Fibroblast of skin of left quadriceps (primary cell): ENCODE measurements around the gene NCOA1.
"Not testable (repeated sequence)": the region's sequence is repeated elsewhere in the genome, so short reads cannot be mapped to it uniquely, and the experiment has no call there.

ENCODE experiments used
- DNase-seq, 2 experiments: peaks; one replicate each; pipeline ENCODE4 v3.0.0-alpha.2; 2013; ENCODE audit warnings: low read depth in 2 of 2

Gene NCOA1

GRCh38 chr2:24490690-24491541, at the start of gene NCOA1:
TSS of gene NCOA1 (plus strand) at chr2:24491254. CDS start at chr2:24658678, 167,424 bp downstream.
- DNase-seq, result peak; percentile 75 to 79

DNA sequence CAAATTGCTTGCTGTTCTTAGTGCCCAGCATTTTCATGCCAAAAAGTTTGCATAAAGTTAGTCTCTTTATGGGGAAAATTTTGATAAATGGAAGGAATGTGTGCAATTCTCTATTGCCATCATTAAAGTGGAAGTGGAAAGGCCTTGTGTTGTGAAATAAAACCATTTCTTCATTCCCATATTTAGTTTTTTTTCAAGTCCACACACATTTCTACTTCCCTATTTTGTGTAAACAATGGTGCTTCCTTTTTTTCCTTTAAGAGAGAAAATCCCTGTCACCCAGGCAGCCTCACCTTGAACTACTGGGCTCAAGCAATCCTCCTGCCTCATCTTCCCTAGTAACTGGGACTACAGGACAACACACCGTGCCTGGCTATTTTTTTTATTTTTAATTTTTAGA, 42.3 kb upstream of the NCOA1 start:
- DNase-seq, result no peak

- DNase-seq, result no peak
These were observed 41.7 kb upstream of the NCOA1 start for GRCh38 chr2:24449344-24449743.

- no peak for DNase-seq
These were observed 39.1 kb upstream of the NCOA1 start for GRCh38 chr2:24451805-24452501.

GRCh38 chr2:24452502-24452885, 38.6 kb upstream of the NCOA1 start:
- DNase-seq, result no peak

GRCh38 chr2:24453379-24454073, 37.5 kb upstream of the NCOA1 start:
- DNase-seq, result no peak

GRCh38 chr2:24454294-24454693, 36.8 kb upstream of the NCOA1 start:
- DNase-seq, result peak; percentile 60 to 63

DNA sequence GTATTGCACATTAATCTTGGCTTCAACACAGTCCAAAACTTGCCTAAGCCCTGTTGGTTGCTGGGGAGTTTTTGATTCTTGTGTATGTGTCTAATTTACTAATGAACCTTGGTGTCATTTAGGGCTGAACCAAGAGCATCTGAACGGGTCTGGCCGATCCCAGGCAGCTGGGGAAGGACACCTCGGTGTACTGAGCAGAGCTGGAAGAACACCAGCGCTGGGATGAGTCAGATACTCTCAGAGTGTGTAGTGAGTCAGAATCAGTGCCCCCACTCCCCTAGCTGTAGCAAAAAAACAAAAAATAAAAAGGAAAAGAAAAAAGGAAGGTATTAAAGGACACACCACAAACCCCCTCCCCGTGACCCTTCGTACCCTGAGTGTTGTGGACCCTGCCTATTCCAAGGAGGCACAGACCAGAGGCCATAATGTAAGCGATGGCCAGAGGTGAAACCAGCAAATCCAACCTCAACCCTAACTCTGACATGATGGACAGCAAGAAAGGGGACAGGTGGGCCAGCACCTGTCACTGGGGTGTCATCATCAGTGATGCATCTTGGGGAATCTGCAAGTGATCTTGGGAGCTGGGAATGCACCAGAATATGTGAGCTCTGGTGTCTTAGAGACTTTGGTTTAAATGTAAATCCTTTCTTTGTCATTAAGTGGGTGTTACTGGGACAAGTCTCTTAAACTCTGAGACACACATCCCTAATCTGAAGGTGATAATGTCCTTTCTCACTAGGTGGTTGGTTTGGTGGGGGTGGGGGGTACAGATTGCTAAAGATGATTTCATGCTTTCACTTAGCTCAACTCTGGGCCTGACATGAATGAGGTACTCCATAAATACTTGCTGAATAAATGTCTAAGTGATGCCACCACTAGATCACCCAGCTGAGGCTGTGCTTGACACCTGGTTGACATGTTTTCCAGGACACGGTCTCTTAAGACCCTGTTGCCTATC, 34.2 kb upstream of the NCOA1 start:
- DNase-seq, result peak; percentile 52 to 56

DNA sequence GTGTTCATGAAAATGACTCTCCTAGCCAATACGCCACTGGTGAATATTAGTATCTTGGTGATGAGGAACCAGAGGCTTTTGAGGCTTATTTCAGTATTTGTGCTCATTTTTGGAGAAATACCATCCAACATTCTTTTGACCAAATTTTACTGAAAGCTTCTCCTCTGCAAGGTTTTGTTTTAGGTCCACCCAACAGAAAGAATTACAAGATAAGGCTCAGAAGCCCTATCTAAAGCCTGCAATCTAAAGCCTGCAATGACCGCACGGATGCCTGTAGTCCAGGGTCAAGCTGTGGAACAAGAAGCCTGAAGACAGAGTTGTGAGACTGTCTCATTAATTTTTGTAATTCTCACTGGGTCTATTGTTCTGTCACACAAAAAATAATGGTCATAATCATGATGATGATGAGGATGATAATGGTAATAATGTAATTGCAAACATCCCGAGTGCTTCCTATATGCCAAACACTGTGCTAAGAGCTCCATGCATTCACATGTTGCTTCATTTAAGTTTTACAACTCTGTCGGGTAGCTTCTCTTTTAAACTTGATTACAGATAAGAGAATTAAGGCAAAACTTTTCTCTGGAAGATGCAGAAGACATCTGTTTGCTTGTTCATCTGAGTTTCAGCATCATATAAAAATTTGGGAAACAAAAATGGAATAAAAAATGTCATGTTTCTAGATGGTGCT, 33.2 kb upstream of the NCOA1 start:
- no peak for DNase-seq

GRCh38 chr2:24459224-24460161, 31.6 kb upstream of the NCOA1 start:
- DNase-seq, result no peak

GRCh38 chr2:24461685-24462084, 29.4 kb upstream of the NCOA1 start:
- no peak for DNase-seq

DNA sequence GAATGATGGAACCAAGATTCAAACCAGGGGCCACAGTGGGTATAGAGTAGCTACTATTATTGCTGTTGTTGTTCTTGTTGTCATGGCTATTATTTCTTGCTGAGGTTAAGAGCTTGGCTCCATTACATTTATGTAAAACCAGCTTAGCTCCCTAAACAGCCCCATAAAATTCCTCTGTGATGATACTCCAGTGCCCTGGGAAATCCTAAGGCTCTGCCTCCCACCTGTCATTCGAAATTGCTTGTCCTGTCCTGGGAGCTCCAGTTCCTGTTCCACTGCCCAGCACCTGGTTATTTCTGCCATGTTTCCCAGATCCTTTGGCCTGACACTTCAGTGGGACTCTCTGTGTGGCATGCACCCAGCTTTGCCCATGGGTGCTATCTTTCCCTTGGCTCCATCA, 27.8 kb upstream of the NCOA1 start:
- no peak for DNase-seq

- DNase-seq, result no peak
These were observed 23.9 kb upstream of the NCOA1 start for GRCh38 chr2:24466871-24467870.

GRCh38 chr2:24468453-24468852, 22.6 kb upstream of the NCOA1 start:
- DNase-seq, result not testable (repeated sequence)

DNA sequence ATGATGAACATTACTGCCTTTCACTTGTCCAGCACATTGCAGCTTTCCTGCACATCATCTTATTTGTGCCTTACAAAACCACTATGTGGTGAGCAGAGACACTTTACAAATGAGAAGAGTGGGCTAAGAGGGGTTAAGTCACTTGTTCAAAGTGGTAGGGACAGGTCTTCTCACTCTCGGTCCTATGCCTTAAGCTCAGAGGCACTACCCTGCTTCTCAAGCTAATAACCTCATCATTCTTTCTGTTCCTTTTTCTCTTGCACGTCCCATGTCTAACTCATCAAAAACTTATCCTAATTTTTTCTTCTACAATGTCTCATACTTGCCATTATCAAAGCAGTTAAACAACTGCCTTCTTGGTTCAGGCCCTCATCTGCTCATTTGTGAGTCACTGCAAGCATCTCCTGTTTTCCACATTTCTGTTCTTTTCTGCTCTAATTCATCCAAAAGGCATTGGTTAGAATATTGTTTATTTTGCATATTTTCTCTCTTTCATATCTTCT, 21.9 kb upstream of the NCOA1 start:
- DNase-seq, result no peak

- DNase-seq, result no peak
These were observed 19.4 kb upstream of the NCOA1 start for GRCh38 chr2:24471662-24472061.

GRCh38 chr2:24472416-24472815, 18.6 kb upstream of the NCOA1 start:
- DNase-seq, result no peak

GRCh38 chr2:24473626-24474025, 17.4 kb upstream of the NCOA1 start:
- DNase-seq, result no peak
